Thymus (tissue), 14 donors: ENCODE data around the gene USP14. TPM values are rescaled to one million over a fixed set of nuclear protein-coding genes. Genes with fewer than 3 reads are reported as not detected.
"Not testable (repeated sequence)": the region's sequence is repeated elsewhere in the genome, so short reads cannot be mapped to it uniquely, and the experiment has no call there.

Experiments
- DNase-seq, 9 donors: peaks; one replicate each; pipeline ENCODE4 v3.0.0-alpha.2; 2013; ENCODE audit warnings: low spot score in 9 of 9, low read depth in 6 of 9, missing footprints in 1 of 9
- H3K27ac ChIP-seq, 2 donors: one replicate each; pipeline ENCODE4 v1.5.1; 2013; ENCODE audit warnings: control low read depth in 1 of 2, low read depth in 1 of 2, low read length in 1 of 2, mild to moderate bottlenecking in 1 of 2, moderate library complexity in 1 of 2
- H3K27me3 ChIP-seq, 2 donors: one replicate each; pipeline ENCODE4 v1.5.1; 2013; ENCODE audit warnings: low read length in 1 of 2; ENCODE audit not compliant: control insufficient read depth in 2 of 2, insufficient read depth in 1 of 2
- H3K36me3 ChIP-seq, 2 donors: one replicate each; pipeline ENCODE4 v1.5.1; 2013; ENCODE audit warnings: low read length in 1 of 2, mild to moderate bottlenecking in 1 of 2, moderate library complexity in 1 of 2; ENCODE audit not compliant: control insufficient read depth in 2 of 2, insufficient read depth in 2 of 2
- H3K4me1 ChIP-seq, 2 donors: one replicate each; pipeline ENCODE4 v1.5.1; 2013; ENCODE audit warnings: low read length in 2 of 2; ENCODE audit not compliant: control insufficient read depth in 2 of 2, insufficient read depth in 2 of 2
- H3K4me3 ChIP-seq, 2 donors: one replicate each; pipeline ENCODE4 v1.5.1; 2013; ENCODE audit warnings: low read length in 2 of 2, control low read depth in 1 of 2, mild to moderate bottlenecking in 1 of 2
- H3K9me3 ChIP-seq, 2 donors: one replicate each; pipeline ENCODE4 v1.5.1; 2013; ENCODE audit warnings: low read length in 1 of 2, mild to moderate bottlenecking in 1 of 2; ENCODE audit not compliant: control insufficient read depth in 2 of 2, insufficient read depth in 1 of 2
- WGBS: extraction: QIAGEN DNeasy Blood & Tissue Kit; methylation state at CpG from one replicate; pipeline ENCODE4 v1.1.7; 2013; 5-methylcytosine and 5-hydroxymethylcytosine counted together
- long read RNA-seq, 10 donors: transcript quantifications; one replicate each; lab custom pipeline, GENCODE V29; 2026
- polyA plus RNA-seq: library from polyadenylated mRNA; stranded (reverse); fragments of 200-250 nt; gene quantifications from one replicate; pipeline ENCODE4 v1.2.3, GENCODE V29; 2013
- total RNA-seq: library from RNA; stranded (reverse); fragments of 120-200 nt; gene quantifications from one replicate; pipeline ENCODE4 v1.2.4, GENCODE V29; 2013
- donor health status: healthy.

The USP14 gene
- total RNA-seq = 14.6 TPM
- polyA plus RNA-seq = 28.4 TPM
- long read RNA-seq, donor 1, full-length matches to known transcripts = 1 of 1 reads
- long read RNA-seq, donor 1, partial matches to known transcripts = 0 of 1 reads
- long read RNA-seq, donor 1, other reads (novel, unspliced or antisense) = 0 of 1 reads
- long read RNA-seq, donor 2, full-length matches to known transcripts = 15 of 15 reads
- long read RNA-seq, donor 2, partial matches to known transcripts = 0 of 15 reads
- long read RNA-seq, donor 2, other reads (novel, unspliced or antisense) = 0 of 15 reads
- long read RNA-seq, donor 3, full-length matches to known transcripts = 7 of 7 reads
- long read RNA-seq, donor 3, partial matches to known transcripts = 0 of 7 reads
- long read RNA-seq, donor 3, other reads (novel, unspliced or antisense) = 0 of 7 reads
- long read RNA-seq, donor 4, full-length matches to known transcripts = 9 of 56 reads
- long read RNA-seq, donor 4, partial matches to known transcripts = 47 of 56 reads
- long read RNA-seq, donor 4, other reads (novel, unspliced or antisense) = 0 of 56 reads
- long read RNA-seq, donor 5, full-length matches to known transcripts = 8 of 23 reads
- long read RNA-seq, donor 5, partial matches to known transcripts = 15 of 23 reads
- long read RNA-seq, donor 5, other reads (novel, unspliced or antisense) = 0 of 23 reads
- long read RNA-seq, donor 6, full-length matches to known transcripts = 2 of 2 reads
- long read RNA-seq, donor 6, partial matches to known transcripts = 0 of 2 reads
- long read RNA-seq, donor 6, other reads (novel, unspliced or antisense) = 0 of 2 reads
- long read RNA-seq, donor 7, full-length matches to known transcripts = 12 of 20 reads
- long read RNA-seq, donor 7, partial matches to known transcripts = 8 of 20 reads
- long read RNA-seq, donor 7, other reads (novel, unspliced or antisense) = 0 of 20 reads
- long read RNA-seq, donor 8, full-length matches to known transcripts = 9 of 9 reads
- long read RNA-seq, donor 8, partial matches to known transcripts = 0 of 9 reads
- long read RNA-seq, donor 8, other reads (novel, unspliced or antisense) = 0 of 9 reads
- long read RNA-seq, donor 9, full-length matches to known transcripts = 10 of 10 reads
- long read RNA-seq, donor 9, partial matches to known transcripts = 0 of 10 reads
- long read RNA-seq, donor 9, other reads (novel, unspliced or antisense) = 0 of 10 reads
- long read RNA-seq, donor 10, full-length matches to known transcripts = 12 of 12 reads
- long read RNA-seq, donor 10, partial matches to known transcripts = 0 of 12 reads
- long read RNA-seq, donor 10, other reads (novel, unspliced or antisense) = 0 of 12 reads

- Histone ChIP-seq H3K27ac (peak within 1 kb of the TSS; percentile 68 to 92), H3K27me3 (no peaks in the 10 kb centered on the region), H3K9me3 (no peaks in the 10 kb centered on the region), H3K36me3 (peaks cover 0 to 7% of the 10 kb centered on the region in 2 donors), H3K4me1 (peaks cover 7 to 13% of the 10 kb centered on the region in 2 donors), H3K4me3 (peak within 1 kb of the TSS; percentile 60 to 89)
- 2% methylated on average over 89 of the region's 89 CpGs for WGBS
- DNase-seq = peak; percentile 79 to 97 (median 91)
These were observed at the start of gene USP14 for GRCh38 chr18:158128-159036. Gene USP14, plus strand, starts transcription at chr18:158557. Its CDS starts 142 bp downstream, at chr18:158699.

GRCh38 chr18:108665-109063, 49.7 kb upstream of the USP14 start:
- H3K9me3 ChIP-seq, H3K27me3 ChIP-seq, H3K27ac ChIP-seq, H3K4me1 ChIP-seq, H3K36me3 ChIP-seq, DNase-seq, H3K4me3 ChIP-seq: not testable (repeated sequence)
- WGBS = no CpG with 5 or more reads among the region's 3 CpGs

GRCh38 chr18:109130-109921, 49.0 kb upstream of the USP14 start:
- not testable (repeated sequence) for H3K9me3 ChIP-seq, H3K4me3 ChIP-seq, H3K27ac ChIP-seq, H3K27me3 ChIP-seq, H3K4me1 ChIP-seq, H3K36me3 ChIP-seq
- DNase-seq = peak in 1 of 9 donors; percentile 19
- WGBS = 48% methylated on average over 7 of the region's 7 CpGs

- DNase-seq = peak in 1 of 9 donors; percentile 7
- 64% methylated on average over 5 of the region's 5 CpGs for WGBS
These were observed 48.5 kb upstream of the USP14 start for GRCh38 chr18:109922-110261.

GRCh38 chr18:110351-111201, 47.8 kb upstream of the USP14 start:
- not testable (repeated sequence) for H3K9me3 ChIP-seq, DNase-seq, H3K4me3 ChIP-seq, H3K4me1 ChIP-seq, H3K36me3 ChIP-seq, H3K27me3 ChIP-seq, H3K27ac ChIP-seq
- 74% methylated on average over 4 of the region's 4 CpGs for WGBS

More at GRCh38 chr18:109922-110261, 48.5 kb upstream of the USP14 start:
- H3K36me3 ChIP-seq, H3K4me3 ChIP-seq, H3K27me3 ChIP-seq, H3K27ac ChIP-seq, H3K4me1 ChIP-seq, H3K9me3 ChIP-seq: not testable (repeated sequence)

- H3K9me3 ChIP-seq = no peaks in the 10 kb centered on the region
- peak in 6 of 9 donors; percentile 34 to 76 (median 51) for DNase-seq
- H3K27ac ChIP-seq = no peak overlapping the region
- no peaks in the 10 kb centered on the region for H3K36me3 ChIP-seq
- peaks cover 4 to 5% of the 10 kb centered on the region in 2 donors for H3K4me1 ChIP-seq
- peak overlapping the region in 1 of 2 donors; percentile 40 for H3K4me3 ChIP-seq
- 24% methylated on average over 42 of the region's 42 CpGs for WGBS
- peaks cover 0 to 6% of the 10 kb centered on the region in 2 donors for H3K27me3 ChIP-seq
These were observed 46.9 kb upstream of the USP14 start for GRCh38 chr18:111306-112014.
